ENCODE data around the gene FAM110A.
"Not testable (repeated sequence)": the region's sequence is repeated elsewhere in the genome, so short reads cannot be mapped to it uniquely, and the experiment has no call there.

FAM110A gene

DNA sequence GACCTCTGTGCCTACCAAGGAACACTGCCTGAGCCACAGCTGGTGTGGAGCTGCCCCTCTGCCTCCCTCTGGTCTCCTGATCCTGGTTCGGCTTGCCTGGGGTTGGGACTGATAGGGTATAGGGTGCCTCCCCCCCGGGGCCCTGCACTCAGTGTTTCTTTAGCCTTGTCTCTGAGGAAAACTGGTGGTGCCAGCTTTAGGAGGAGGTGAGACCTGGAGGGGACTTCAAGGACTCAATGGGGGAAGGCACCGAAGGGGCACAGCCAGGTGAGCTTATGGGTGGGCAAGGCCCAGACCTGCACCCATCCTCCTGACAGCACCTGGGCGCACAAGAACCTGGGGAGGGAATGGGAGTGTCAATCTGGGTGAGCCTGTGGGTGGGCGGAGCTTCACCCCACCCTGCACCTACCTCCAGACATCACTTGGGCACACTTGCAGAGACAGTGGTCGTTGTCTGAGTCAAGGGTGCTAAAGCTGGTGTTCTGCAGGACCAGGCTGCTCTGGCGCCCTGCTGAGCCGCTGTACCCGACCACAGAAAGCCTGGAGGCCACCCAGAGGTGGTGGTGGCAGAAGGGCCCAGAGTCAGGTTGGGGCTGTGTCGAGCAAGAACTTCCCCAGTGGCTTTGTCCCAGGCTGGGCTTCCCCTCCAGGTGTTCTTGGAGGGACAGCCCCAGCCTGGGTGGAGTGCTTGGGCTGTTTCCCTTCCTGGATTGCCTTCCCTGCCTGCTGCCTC lies 40.5 kb downstream of the FAM110A start:
- no peak for DNase-seq (ENCODE audit: low read depth)

DNA sequence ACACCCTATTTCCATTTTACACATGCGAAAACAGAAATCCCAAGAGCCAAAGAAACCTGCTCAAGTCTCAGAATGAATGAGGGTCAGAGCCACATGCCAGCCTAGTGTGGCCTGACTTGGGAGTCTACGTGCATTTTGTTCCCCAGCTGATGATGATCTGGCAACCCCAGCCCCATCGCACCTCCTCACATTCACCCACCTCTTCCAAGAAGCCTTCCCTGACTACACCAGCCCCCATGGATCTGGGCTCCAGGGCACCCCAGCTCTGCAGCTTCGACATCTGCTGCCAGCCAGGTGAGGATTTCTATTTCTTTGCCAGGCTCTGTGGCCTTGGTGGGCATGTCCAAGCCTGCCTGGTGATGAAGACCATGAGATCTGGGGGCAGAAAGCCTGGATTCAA lies 41.6 kb downstream of the FAM110A start:
- DNase-seq (ENCODE audit: low read depth), result no peak

DNA sequence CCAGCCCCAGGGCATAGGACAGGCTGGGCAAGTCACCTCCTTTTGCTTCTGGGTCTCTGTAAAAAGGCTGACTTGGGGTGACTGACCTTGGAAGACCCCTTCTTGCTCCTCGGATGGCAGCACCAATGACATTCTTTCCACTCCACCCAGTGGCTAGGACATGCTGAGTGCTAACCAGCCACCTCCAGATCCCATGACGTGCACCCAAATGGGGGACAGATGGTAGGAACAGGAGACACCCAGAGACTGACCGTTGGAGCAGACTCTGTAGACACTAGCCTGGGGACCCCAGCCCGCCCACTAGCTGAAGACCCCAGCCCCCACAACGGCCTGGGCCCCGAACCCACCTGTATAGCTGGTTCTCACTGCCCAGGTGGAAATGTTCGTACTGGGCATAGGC lies 44.3 kb downstream of the FAM110A start:
- no peak for DNase-seq (ENCODE audit: low read depth)

DNA sequence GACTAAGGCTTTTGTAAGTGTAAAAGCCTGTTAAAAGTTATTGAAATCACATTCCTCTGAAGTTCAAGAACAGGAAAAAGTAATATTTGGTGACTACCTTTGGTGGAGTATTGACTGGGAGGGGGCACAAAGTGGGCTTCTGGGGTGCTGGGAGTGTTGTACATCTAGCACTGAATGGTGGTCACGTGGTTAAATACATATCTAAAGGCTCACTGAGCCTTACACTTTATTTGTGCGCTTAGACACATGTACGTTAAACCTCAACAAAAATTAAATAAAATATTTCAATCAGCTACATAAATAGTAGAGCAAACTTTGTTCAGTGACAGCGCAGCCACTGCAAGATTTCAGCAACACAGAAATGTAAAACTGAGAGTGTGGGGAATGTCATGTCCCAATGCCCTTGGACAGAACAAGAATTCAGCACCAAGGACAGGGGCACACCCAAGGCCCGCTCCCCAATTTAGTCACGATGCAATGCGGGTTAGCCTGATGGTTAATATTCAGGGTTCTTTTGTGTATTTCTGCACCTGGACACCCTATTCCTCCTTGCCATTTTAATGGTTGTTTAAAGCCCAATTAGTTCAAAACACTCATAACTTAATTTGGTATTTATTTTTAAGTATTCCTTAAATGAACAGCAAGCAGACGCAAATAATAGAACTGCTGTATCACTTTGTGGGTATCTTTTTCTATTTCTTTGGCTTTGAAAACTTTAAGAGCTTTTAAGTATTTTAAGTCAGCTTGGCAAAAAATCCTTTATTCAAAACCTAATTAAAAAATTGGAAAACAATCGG lies 45.2 kb downstream of the FAM110A start:
- DNase-seq (ENCODE audit: low read depth), result no peak

DNA sequence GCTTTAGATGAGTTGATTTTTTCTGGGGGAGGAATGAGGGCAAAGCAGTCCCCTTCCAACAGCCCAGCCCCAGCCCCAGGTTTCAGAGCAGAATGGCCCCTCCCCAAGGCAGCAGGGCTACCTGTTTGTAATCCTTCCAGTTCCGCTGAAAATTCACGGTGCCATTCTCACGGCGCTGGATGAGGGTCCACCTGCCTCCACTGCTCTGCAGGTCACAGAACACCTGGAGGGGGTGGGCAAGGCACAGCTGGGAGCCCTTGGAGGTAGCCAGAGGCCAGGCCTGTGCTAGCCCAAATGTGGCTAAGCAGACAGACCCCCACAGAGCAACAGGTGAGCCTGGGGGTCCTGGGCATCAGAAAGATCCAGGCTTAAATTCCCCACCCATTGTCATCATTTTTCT lies 46.1 kb downstream of the FAM110A start:
- DNase-seq (ENCODE audit: low read depth), result no peak

DNA sequence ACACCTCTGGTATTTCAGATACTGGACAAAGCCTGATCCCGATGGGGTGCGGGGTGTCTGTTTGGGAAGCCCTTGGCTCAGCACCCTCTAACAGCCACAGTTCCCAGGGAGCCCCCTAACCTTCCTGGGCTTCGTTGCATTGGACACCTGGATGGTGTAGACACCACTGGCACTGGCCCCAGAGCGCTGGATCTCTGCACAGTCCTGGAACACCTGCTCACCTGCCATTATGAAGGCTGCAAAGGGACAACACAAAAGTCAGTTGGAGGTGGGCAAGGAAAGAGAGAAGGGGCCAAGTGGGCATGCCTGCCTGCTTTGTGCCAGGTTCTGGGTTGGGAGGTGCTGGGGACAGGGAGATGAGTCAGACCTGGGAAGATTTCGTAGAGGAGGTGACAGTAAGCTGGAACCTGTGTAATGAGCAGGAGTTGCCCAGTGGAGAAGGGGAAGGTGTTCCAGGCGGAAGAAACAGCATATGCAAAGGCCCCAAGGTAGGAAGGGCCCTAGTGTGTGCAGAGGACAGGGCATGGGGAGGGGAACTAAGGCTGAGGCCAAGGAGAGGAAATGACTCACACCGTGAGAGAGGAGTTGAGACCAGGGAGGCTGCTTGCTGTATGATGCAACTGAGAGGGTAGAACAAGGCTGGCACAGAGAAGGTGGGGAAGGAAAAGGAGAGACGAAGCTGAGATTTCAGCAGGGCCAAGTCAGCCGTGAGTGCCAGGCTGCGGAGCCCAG lies 47.7 kb downstream of the FAM110A start:
- no peak for DNase-seq (ENCODE audit: low read depth)

DNA sequence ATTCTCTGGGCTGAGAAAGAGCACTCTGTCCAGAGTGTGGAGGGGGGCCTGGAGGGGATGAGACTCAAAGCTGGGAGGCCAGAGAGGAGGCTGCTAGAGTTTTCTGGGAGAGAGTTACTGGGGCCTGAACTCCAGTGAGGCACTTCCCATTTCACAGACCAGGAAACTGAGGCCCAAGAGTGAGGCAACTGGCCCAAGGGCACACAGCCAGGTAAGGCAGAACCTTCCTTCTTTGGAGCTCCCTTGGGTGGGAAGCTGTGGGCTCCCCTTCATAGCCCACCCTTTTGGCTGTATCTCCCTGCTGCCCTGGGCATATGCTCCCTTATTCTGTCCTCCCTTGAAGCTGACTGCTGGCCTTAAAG lies 48.2 kb downstream of the FAM110A start:
- no peak for DNase-seq (ENCODE audit: low read depth)

DNA sequence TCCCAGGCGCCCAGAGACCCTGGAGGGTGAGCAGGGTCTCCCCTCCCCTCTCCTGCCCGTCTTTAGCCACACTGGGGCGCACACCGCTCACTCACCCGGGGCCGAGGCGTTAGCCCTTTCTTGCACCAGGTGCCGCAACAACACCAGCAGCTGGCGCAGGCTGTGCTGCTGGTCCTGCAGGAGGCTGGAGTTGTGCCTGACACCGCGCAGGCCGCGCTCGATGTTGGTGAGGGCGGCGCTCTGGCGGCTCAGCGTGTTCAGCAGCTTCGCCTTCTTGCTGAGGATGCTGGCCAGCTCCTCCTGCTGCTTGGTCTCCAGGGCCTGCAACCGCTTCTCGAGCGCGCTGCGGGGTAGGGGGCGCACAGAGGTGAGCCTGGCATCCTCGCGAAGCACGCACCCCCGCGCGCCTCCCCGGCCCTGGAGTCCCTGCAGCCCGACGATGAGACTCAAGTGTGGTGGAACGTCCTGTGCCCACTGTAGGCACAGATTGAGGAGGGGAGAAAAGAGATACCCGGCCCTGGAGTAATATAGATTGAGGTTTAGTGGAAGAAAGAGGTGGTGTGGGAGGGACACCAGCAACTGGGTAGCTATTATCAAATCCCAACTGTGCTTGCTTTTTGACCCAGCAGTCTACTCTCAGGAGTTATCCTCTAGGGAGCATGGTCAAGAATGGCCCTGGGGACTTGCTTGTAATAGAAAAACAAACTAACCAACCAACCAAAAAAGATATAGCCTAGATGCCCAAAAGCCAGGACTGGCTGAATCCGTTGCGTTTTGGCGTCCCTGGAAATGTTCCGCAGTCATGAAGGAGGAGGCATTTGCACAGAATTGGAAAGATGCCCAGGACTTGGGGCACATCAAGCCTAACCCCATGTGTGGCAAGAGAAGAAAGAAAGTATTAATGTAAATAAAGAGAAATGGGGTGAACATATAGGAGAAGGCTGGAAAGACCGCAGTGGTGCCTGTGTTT lies 51.8 kb downstream of the FAM110A start:
- DNase-seq (ENCODE audit: low read depth), result no peak

DNA sequence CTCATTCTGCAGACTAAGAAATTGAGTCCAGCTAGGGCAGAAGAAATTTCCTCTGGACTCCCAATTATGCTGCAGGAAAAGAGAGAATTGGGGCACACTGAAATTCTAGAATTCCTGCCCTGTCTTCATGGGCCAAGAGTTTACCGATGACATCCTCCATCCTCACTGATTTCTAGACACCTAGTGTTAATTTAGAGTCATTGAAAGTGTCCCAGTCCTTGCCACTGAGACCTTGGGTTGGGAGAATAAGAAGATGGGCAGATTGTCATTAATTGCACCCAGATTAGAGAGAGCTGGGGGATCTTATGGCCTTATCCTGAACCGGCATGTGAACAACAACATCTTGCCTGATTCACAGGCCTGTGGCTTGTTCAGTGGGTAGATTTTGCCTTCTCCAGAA lies 53.6 kb downstream of the FAM110A start:
- DNase-seq (ENCODE audit: low read depth), result no peak

DNA sequence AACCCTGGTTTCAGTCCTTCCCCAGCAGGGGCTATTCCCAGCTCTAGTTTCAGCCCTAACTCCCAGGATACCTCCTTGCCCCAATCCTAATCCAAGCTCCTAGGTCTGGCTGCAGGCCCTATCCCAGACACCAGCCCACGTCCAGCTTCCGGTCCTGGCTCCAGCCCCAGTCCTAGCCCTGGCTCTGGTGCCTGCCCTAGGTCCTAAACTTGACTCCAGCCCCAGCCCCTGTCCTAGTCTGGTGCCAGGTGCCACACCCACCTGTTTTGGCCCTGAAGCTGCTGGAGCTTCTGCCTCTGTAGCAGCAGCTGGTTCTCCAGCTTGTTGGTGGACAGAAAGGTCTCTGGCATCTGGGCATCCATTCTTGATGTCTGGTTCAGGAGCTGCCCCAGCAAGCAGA lies 54.5 kb downstream of the FAM110A start:
- DNase-seq (ENCODE audit: low read depth), result no peak

DNA sequence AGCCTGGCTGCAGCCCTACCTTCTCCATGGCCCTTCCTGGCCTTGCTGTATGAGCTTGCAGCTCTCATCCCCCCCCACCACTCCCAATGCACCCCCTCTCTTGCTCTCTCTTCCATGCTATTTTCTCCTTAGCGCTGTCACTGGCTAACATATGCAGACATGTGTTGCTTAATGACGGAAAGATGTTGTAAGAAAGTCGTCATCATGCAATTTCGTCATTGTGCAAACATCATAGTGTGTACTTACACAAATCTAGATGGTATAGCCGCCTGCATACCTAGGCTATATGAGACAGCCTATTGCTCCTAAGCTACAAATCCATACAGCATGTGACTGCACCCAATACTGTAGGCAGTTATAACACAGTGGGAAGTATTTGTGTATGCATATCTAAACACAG lies 55.6 kb downstream of the FAM110A start:
- no peak for DNase-seq (ENCODE audit: low read depth)

DNA sequence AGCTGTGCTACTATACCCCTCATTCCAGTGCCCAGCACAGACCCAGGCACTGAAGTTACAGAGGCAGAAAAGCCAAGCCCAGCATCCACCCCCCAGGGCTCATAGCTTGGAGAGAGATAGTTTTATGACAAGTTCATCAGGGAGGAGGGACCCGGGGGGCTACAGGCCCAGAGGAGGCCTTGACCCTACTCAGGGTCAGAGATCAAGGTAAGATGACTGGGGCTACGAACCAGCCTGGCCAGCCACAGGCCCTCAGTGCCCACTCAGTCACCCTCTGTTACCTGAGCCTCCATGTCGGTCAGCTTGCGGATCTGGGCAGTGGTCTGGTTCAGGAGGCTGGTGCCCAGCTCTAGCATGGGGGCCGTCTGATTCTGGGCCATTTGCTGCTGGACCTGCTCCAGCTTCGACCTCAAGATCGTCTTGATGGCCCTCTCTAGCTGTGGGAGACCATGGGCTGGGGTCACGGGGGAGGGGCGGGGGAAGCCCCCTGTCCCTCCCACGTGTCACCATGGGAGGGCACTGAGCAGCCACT lies 56.5 kb downstream of the FAM110A start:
- DNase-seq (ENCODE audit: low read depth), result no peak

DNA sequence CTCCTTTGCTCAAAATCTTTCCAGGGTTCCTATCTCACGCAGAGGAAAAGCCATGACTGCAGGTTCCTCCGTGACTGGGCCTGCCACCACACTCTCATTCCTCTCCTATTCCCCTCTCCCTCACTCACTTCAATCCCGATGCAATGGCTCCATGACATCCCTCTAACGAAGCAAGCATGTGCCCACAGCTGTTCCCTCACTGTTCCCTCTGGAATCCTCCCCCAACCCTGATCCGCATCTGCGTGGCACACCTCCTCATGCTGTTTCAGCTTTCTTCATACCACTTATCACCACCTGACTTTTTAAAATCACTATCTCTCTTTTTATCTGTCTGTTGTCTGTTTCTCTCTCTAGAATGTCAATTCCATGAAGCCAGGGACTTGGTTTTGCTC lies 57.1 kb downstream of the FAM110A start:
- DNase-seq (ENCODE audit: low read depth), result no peak

DNA sequence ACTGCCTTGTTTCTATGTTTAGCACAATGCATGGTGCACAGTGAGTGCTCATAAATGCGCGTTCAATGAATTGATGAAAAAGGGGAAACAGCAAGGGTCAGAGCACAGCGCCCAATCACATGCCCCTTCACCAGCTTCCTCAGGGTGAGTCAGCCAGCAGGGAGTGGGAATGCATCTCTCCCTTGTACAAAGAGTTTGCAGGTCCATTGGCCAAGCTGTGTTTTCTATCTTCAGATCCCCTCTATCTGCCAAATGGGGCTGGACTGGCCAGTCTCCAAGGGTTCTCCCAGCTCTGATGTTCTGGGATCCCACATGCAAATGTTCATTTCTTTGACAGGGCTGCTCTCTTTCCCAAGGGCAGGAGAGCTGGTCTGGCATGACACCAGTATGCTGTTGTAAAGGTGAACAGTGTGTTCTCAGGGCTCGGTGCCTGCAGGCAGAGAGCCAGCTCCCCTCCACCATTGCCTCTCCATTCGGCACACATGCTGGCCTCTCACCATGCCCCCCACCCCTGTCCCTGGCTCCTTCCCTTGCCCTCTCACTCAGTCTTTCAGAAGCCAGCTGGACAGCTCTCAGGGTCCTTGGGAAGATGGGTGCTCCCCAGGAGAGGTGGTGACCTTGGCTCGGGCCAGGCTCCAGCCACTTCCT lies 57.7 kb downstream of the FAM110A start:
- no peak for DNase-seq (ENCODE audit: low read depth)

DNA sequence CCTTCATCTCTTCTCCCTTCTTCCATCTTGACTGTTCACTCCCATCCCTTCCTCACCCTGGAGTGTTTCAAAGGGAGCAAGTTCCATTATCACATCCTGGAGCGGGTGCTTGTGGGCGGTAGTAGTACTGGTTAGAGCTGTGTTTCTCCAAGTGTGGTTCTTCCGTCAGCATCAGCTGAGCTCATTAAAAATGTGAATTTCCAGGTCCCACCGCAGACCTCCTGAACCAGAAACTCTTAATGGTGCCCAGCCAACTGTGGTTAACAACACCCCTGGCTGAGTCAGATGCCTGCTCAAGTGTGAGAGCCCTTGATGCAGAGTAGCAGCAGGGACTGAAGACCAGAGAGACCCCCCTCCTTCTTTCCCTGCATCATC lies 58.2 kb downstream of the FAM110A start:
- no peak for DNase-seq (ENCODE audit: low read depth)

DNA sequence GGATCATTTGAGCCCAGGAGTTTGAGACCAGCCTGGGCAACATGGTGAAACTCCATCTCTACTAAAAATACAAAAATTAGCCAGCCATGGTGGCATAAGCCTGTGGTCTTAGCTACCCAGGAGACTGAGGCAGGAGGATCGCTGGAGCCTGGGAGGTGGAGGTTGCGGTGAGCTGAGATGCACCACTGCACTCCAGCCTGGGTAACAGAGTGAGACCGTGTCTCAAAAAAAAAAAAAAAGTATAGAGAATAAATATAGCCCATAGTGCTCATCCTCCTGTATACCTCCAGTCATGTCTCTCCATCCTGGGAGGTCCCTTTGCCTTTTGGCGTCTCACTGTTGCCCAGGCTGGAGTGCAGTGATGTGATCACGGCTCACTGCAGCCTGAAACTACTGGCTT lies 58.9 kb downstream of the FAM110A start:
- not testable (repeated sequence) for DNase-seq (ENCODE audit: low read depth)
